Breast epithelium (tissue), 3 donors: Measurements from ENCODE around the gene RTN1.

Experiments used
- POLR2AphosphoS5 ChIP-seq, 3 donors: sonication (generic); formaldehyde crosslinking; IDR thresholded peaks; one replicate each; pipeline ENCODE4 v1.6.1; 2017; ENCODE audit warnings: antibody characterized with exemption in 3 of 3
- TF ChIP-seq, protein P1 (sequence below), 3 donors: fragments of 450-650 bp; IDR thresholded peaks; one replicate each; pipeline ENCODE4 v1.5.1; 2016 to 2017; ENCODE audit warnings: antibody characterized with exemption in 3 of 3, mild to moderate bottlenecking in 3 of 3, moderate library complexity in 3 of 3

DNA sequence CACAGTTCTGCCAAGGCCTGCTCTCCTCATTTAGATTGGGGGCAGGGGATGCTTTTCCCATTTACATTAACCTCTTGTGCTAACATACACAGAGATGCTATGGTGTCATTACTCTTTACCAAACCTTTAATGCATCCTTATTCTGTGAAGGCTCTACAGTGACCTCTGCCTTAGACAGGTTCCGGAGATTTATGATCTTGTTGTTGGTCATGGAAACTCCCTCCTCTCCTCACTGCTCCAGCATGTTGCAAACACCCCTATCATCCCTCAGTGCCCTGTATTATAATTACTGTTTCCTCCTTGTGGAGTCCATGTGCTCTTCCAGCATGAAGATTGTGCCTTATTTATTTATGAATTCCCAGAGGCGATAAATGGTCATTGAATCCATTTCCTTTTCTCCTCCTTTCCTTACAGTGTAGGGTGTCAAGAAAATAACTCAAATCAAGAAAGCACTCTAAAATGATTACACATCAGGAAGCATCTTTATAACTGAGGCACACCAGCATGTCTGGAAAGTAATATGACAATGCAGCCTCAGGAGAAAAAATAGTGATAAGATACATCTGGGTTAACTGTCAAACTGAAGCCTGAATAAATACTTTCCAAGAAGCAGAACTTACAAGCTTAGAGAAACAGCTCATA is 37.8 kb downstream of the RTN1 start:
- TF ChIP-seq, protein P1, sequence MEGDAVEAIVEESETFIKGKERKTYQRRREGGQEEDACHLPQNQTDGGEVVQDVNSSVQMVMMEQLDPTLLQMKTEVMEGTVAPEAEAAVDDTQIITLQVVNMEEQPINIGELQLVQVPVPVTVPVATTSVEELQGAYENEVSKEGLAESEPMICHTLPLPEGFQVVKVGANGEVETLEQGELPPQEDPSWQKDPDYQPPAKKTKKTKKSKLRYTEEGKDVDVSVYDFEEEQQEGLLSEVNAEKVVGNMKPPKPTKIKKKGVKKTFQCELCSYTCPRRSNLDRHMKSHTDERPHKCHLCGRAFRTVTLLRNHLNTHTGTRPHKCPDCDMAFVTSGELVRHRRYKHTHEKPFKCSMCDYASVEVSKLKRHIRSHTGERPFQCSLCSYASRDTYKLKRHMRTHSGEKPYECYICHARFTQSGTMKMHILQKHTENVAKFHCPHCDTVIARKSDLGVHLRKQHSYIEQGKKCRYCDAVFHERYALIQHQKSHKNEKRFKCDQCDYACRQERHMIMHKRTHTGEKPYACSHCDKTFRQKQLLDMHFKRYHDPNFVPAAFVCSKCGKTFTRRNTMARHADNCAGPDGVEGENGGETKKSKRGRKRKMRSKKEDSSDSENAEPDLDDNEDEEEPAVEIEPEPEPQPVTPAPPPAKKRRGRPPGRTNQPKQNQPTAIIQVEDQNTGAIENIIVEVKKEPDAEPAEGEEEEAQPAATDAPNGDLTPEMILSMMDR (IDR thresholded peaks at IDR 0.05): no peak
- TF ChIP-seq POLR2AphosphoS5 (IDR thresholded peaks at IDR 0.05): no peak
